Stimulated activated CD4-positive, alpha-beta T cell treated with anti-CD3 and anti-CD28 coated beads, TNF-alpha, amount 100 ng/mL, for 1 hour (primary cell): ENCODE results near the gene LOXL1.
"Not testable (repeated sequence)": the region's sequence is repeated elsewhere in the genome, so short reads cannot be mapped to it uniquely, and the experiment has no call there.

Experiments used
- DNase-seq, 3 donors: peaks; one replicate each; pipeline ENCODE4 v3.0.0-alpha.2; 2020; ENCODE audit warnings: low read depth in 3 of 3, low spot score in 1 of 3

The LOXL1 gene

DNA sequence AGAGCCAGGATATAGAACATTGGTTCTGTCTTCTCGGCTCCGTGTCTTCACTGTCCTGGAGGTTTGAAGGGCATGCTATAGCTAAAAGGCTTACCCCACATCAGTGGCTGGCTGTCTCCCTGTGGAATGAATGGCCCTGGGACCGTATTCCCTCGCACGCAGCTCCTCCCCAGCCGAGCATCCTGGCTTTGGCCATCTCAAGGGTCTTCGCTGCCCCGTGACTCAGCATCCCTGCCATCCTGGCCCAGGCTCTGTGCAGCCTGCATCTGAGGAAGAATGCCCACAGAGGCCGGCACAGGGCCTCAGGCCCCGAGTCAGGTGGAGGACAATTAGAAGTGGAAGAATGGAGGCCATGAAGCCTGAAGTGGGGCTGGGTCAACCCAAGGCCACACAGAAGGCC lies 11.0 kb downstream of the LOXL1 start:
- no peak for DNase-seq

DNA sequence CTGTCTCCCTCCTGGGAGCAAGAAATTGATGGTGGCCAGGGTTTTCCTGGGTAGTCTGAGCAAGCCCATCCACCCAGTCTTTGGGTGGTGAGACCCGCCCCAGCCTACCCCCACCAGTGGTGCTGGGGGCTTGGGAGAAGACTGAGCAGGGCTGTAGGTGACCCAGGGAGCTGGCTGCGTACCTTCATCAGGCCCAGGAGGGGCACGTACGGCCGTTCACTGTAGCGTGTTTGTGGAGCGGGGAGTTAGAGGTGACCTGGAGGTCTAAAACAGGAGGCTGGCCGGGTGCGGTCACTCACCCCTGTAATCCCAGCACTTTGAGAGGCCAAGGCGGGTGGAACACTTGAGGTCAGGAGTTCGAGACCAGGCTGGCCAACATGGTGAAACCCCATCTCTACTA lies 11.5 kb downstream of the LOXL1 start:
- DNase-seq = no peak

DNA sequence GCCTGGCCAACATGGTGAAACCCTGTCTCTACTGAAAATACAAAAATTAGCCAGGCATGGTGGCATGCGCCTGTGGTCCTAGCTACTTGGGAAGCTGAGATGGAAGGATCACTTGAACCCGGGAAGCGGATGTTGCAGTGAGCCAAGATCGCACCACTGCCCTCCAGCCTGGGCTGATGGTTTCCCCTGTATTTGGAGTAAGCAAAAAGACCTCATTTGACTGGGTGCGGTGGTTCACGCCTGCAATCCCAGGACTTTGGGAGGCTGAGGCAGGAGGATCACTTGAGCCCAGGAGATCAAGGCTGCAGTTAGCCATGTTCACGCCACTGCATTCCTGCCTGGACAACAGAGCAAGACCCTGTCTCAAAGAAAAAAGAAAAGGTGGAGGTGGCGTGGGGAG lies 12.3 kb downstream of the LOXL1 start:
- DNase-seq = not testable (repeated sequence)

DNA sequence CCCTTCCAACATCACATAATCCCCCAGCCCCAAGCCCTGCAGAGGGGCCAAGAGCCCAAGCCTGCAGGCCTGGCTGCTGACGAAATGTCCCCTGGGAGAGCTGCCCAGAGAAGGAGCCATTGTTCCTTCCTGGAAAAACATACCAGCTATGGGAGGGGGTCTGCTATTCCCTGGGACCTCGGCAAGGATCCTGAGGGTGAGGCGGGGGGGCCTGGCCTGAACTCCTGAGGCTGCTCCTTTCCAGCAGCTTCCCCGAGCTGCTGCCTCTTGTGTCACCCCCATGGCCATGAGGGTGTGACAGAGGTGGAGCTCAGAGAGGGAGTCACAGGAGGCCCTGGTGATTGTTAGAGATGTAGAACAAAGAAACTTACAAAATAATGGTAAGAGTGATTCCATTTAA lies 12.9 kb downstream of the LOXL1 start:
- DNase-seq = no peak

DNA sequence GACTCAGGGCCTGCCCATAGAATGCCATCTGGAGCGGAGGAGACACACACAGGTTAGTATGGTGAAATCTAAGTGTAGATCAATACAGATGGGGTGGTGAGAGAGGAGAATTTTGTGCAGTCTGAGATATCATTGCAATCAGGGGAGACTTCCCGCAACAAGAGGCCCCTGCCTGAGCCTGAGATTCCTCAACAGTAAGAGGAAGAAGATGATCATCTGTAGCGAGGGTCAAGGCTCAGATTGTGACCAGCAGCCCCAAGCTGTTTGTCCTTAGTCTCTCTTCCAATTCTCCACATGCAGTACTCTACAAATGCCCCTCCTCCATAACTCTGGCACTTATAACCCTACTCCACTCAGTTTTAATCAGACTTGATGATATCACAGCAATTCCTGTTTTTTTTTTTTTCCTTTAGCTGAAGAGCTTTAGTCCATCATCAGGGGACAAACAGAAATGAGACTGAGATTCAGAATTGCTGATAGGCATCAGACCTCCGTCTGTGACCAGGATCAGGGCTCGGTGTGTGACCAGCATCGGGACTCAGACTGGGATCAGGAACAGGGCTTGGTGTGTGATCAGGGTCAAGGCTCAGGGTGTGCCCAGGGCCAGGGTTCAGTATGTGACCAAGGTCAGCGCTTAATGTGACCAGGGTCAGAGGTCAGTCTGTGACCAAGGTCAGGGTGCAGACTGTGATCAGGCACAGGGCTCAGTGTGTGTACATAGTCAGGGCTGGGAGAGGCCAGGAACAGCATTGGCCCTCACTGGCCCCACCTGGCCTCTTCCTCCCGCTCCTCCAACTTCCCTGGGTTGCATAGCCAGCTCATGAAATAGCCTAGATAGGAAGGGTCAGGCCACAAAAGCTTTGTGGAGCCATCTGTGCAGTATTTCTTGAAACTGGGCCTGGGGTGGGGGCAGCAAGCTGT lies 14.1 kb downstream of the LOXL1 start:
- DNase-seq = no peak

DNA sequence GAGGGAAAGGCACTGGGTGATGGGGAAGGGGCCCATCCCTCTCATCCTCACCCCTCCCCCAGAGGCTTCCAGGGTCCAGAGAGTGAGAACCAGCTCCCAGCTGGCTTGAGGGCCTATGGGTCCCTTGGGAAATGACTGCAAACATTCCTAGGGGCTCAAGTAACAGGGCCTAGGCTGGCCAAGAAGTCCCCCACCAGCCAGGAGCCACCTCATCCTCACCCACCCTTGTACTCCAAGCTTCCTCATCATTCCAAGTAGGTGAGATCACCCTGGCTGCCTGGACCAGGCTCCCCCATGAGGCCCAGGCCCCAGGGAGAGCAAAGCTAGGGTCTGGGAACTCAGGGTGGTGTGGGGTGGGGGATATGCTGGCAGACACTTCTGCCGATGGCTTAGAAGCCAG lies 14.8 kb downstream of the LOXL1 start:
- DNase-seq = no peak

DNA sequence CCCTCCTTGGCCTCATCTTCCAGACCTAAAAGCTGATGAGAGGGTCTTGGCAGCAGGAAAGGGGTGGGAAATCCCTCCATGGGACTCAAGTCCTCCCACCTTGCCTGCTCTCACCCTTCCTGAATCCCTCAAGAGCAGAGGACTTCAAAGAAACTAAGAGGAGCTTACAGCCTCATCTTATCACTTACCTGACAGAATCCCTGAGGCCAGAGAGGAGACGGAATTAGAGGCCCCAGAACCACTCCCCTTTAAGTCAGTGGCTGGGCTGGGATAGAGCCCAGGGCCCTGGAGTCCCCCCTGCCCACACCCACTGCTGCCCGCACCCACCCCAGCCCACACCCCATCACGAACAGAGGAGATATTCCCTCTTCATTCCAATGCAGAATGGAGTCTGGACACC lies 15.2 kb downstream of the LOXL1 start:
- DNase-seq = no peak

DNA sequence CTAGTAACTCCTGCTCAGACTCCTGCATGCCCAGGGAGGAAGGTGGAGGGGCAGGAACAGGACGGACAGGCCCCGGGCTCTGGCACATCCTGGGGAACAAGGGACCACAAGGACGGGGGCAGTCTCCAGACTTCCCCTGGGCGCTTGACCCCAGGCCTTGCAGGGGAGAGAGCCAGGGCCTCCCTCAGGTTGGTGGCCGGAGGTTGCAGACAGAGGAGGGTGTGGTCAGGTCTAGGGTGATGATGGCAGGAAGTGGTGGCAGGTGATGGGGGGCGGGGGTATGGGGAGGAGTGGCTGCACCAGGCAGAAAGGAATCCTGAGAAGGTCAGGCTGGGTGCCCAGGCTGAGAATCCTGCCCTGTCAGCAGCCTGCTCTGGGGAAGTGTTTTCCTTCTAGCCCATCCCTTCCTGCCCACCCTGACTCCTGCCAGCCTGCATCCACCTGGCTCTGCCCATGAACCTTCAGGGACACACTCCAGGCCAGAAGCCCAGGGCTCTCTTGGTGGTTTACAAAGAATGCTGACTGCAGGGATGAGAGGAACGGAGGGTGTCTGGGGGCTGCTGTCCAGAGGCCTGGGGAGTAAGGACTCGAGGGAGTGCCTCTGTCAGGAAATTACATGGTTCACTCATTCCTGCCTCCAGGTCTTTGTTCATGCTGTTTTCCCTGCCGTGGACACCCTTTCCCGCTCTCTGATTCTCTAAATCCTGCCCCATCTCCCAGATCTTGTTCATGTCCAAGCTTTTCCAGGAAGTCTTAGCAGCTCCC lies 15.8 kb downstream of the LOXL1 start:
- DNase-seq = no peak

DNA sequence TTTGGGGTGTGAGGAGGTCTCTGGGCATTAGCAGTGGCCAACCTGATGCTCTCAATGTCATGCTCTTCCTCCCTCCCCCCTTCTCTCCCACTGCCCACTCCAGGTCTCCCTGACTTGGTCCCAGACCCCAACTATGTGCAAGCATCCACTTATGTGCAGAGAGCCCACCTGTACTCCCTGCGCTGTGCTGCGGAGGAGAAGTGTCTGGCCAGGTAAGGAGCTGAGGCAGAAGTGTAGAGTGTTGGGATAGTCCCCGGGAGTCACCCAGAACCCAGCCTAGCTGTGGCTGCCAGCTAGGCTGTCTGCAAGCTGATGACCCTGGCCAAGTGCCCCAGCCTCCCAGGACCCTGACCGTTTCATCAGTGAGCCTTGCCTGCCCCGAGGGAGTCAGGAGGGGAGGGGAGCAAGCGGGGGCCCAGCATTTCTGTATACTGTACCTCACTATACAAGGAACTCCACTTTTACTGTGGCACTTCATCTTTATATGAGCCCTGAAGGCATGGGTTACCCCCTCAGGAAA lies 16.5 kb downstream of the LOXL1 start:
- no peak for DNase-seq

DNA sequence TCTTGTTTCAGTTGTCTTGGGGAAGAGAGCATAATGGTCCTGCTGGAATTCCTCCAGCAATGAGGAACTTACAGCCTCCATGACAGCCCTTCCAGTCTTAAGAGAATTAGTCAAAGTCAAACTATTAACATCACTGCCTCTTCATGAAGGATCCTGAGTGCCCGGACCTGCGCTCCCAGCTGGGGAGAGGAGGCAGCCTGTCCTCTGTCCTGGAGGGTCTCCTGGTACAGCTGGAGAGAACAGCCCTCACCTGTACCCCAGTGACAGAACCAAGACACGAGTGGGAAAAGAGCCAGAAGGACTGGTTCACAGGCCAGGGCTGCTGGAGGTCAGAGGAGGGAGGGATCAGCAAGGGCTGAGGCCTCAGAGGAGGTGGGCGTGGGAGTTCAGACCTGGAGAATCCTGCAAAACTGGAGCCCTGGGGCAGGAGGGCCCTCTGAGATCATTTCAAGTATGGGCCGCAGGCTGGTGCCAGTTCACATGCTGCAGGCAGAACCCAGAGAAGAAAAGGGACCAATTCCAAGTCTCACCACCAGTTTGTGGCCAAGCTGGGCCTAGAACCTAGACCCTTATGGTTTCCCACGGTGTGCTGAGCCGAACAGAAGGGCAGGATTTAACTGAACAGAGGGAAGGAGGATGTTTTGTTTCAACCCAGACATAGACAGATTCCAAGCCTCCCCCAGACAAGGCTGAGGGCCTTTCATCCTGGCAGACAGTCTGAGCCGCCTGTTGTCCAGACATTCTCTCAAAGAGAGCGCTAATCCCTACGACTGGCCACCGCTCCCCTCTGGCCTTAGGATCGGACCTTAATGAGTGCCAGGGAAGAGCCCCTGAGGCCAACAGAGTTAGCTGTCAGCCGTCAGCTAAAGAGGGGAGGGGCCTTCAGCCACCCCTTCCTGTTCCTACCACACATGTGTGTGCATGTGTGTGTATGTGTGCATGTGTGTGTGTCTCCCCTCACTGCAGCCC lies 18.2 kb downstream of the LOXL1 start:
- no peak for DNase-seq

DNA sequence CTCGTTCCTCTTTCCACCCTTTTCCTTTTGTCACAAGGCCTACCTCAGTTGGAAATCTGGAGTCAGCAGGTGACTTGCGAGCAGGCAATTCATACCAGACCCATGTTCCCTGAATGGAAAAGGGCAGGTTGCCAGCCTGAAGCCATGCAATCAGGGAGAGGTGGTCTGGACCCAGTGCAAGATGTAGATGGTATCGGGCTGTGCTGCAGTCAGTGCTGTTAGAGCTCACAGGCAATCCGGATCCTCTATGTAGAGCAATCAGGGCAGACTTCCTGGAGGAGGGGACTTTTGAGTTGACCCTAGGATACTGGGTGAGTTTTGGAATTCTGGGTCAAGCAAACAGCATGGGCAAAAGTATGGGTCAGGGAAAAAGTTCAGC lies 18.9 kb downstream of the LOXL1 start:
- no peak for DNase-seq

DNA sequence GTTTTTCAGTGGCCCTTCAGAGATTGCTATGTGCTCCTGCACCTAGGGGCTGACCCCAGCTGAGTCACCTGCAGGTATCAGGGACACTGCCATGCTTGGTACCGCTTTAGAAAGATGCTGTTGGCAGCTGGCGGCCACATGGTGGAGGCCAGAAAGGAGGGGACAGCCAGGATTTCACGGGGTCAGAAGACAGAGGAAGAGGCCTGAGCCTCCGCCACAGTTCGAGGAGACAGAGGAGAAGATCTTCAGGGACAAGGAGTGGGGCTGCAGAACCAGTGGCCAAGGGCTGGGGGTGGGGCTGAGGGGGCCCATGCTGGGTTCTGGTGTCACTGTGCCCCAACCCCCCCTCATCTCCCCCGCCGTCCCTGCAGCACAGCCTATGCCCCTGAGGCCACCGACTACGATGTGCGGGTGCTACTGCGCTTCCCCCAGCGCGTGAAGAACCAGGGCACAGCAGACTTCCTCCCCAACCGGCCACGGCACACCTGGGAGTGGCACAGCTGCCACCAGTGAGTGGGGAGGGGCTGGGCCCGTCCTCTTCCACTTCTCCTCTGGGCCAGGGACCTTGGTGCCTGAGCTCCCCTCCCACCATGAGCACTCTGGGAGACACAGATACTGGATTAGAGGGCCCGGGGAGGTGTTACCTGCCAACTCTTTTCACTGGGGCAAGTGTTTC lies 19.9 kb downstream of the LOXL1 start:
- no peak for DNase-seq

DNA sequence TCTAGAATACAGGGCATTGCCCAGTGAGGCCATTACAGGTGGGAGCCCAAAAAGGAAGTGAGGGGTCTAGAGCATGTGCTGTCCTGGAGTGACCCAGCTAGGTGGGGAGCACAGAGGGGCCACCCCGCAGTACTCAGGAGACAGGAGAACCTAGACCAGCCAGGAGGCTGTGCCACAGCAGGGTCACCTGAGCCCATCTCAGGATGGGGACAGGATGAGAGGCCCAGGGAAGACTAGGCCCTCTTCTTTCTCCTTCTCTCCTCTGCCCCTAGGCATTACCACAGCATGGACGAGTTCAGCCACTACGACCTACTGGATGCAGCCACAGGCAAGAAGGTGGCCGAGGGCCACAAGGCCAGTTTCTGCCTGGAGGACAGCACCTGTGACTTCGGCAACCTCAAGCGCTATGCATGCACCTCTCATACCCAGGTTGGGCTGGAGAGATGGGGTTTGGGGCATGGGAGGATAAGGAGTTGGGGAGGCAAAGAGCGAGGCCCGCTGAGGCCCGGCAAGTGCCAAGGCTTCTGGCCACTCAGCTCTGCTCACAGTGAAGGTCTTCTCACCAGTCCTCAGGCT lies 20.6 kb downstream of the LOXL1 start:
- DNase-seq = no peak

DNA sequence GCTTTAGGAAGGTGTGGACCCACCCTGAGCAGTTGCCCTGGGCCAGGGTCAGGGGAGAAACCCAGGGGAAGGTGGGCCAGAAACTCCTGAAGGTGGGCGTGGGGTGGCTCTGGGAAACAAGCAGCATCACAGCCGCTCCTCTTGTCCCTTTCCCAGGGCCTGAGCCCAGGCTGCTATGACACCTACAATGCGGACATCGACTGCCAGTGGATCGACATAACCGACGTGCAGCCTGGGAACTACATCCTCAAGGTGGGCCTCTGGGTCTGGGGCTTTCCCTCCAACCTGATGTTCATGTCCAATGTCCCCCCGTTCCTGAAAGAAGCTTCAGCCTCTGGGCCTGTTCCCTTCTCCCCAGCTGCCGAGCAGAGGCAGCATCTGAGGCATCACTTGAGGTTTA lies 21.4 kb downstream of the LOXL1 start:
- no peak for DNase-seq

DNA sequence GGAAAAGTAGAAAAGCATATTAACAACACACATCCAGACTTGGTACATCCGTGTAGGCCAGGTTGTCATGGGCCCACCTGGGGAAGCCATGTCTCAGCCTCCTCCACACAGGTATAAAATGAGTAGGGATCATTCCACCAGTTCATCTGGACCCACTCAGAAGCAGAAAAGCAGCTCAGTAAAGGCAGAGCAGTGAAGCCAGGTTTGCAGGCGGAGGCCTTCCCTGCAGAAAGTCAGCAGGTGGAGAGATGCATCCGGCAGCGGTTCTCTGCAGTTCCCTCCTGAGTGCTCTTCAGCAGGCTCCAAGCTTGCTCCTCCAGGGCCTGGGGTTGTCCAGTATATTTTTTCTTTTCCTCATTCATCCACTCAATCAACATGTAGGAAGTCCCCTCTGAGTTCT lies 22.1 kb downstream of the LOXL1 start:
- DNase-seq = no peak

DNA sequence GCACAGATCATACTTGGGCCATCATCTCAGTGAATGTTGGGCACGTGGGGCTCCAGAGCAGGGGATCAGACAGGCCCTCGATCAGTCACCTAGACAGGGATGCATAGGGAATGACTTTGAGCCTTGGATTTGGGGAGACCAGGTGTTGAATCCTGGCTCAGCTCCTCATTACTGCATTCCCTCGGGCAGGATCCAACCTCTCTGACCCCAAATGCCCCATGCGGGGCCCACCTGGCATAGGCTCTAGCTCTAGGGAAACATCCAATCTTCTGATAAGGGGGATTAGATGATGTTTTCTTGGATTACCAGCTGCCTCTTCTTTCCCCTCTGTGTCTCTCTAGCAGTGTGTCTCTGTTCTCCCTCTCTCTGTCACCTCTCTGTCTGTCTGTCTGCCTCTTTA lies 22.7 kb downstream of the LOXL1 start:
- no peak for DNase-seq

DNA sequence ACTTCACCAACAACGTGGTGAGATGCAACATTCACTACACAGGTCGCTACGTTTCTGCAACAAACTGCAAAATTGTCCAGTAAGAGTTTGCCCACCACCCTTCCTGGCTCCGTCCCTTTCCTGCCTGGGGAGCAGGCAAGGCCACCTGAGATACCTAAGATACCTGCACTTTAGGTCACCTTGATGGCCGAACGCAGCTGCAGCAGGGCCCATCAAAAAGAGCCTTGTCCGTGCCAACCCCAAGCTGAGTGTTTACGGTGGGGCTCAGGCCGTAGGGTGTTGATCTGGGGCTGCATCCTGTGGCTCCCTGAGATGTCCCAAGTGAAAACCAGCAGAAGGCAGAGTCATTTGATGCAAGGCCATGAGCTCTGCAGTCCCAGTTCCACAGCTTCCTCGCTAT lies 23.2 kb downstream of the LOXL1 start:
- DNase-seq = no peak

DNA sequence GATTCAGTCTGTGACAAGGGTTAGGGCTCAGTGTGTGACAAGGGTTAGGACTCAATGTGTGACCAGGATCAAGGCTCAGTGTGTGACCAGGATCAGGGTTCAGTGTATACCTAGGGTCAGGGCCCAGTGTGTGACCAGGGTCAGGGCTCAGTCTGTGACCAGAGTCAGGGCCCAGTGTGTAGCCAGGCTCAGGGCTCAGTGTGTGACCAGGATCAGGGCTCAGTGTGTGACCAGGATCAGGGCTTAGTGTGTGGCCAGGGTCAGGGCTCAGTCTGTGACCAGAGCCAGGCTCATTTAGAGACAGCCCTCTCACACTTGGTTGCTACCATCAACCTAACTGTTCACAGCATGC lies 24.2 kb downstream of the LOXL1 start:
- no peak for DNase-seq

DNA sequence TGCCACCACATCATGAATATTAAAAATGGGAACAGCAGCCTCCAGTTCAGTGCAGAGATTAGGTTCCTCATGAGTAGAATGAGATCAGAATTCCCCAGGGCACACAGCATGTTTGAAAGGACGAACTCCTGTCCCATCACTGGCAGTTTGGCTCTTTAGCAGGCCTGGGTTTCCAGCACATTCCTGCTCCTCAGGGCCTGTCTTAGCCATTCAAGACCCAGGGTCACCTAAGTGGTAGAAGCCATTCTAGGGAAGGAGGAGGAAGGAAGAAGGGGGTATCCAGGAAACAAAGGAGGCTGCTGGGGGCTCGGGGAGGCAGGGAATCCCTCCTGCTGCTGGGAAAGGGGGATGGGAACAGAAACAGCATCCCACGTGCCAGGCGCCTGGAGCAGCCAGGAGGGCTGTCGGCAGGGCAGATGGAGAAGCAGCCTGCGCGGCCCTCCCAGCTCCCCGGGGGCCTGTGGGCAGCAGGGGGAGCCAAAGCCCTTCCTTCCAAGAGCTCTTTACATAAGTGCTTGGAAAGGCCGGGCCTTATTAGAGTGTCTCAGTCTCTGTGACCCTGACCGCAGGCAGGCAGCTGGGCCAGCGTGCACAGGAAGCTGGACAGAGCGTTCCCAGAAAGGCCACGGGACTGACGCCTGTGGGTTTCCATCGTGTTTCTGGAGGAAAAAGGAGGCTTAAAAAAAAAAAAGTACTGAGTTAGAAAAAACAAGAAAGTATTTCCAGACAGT lies 24.7 kb downstream of the LOXL1 start:
- DNase-seq = peak; percentile 43 to 60 (median 56)

DNA sequence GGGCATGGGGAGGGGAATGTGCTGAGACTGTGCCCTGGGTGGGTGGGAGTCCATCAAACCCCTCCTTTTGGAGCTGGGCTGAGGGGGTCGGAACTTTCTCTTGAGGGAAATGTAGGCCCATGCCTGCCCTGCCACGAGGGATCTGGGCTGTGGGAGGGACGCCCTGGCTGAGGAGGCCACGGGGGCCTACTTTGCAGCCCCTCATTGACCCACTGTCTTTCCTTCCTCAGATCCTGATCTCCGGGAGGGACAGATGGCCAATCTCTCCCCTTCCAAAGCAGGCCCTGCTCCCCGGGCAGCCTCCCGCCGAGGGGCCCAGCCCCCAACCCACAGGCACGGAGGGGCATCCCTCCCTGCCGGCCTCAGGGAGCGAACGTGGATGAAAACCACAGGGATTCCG lies 25.3 kb downstream of the LOXL1 start:
- no peak for DNase-seq
